Placental pericyte (primary cell): Measurements from ENCODE around the gene TUBB6. TPM values are rescaled to one million over a fixed set of nuclear protein-coding genes. Genes with fewer than 3 reads are reported as not detected.

Experiments used
- small RNA-seq: library from RNA; depleted of rRNA; stranded (forward); fragments of <200 nt; gene quantifications from one replicate; pipeline ENCODE3, GENCODE V24; 2012; ENCODE audit warnings: low replicate concordance
- total RNA-seq: library from RNA; depleted of rRNA; stranded (reverse); fragments of >200 nt; gene quantifications from 2 replicates; pipeline ENCODE4 v1.2.3, GENCODE V29; 2012

Gene TUBB6
- total RNA-seq: 277 and 1,044 TPM in 2 replicates

DNA sequence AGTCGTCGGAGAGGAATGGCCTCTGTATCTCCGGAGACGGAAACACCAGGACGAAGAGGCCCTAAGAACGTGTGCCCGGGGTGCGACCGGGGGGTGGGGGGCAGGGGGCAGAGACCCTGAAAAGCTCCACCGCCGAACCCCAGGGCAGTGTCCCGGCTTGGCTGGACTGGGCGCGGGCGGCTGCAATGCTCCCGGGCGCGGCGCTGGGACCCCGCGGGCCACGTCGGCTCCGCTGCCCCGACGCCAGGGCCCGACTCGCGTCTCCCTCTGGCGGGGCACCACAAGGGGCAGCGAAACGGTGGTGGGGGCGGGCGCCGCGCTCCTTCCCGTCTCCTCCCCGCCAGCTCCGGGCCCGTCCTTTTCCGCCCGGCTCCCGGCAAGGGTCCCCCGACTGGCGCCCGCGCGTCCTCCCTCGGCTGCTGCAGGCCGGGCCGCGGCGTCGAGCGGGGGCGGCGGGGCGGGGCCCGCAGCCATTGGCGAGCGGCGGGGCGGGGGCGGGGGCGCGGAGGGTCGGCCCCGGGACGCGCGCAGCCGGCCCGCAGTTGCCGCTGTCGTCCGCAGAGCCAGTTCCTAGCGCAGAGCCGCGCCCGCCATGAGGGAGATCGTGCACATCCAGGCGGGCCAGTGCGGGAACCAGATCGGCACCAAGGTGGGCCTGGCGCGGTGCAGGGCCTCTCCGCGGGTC lies at the start of gene TUBB6:
TUBB6 (plus strand) TSS at position 541 of the 685 bp plus-strand sequence; CDS start at position 593, 52 bp downstream.

Small RNA genes within 50 kb of the gene (small RNA-seq; reads per million reads assigned to genes)
- gene RNU6-170P: not detected

Other genes with a start within 250 kb of the TUBB6 start
- not detected in 2 replicates for gene ANKRD62, start 214.4 kb upstream of the TUBB6 start, total RNA-seq
- 0.14 TPM in 1 of 2 replicates, not detected in the other for gene CIDEA, start 53.9 kb upstream of the TUBB6 start, total RNA-seq
- gene AFG3L2, start 69.0 kb downstream of the TUBB6 start, total RNA-seq: 48.7 and 60.2 TPM in 2 replicates
- gene PRELID3A, start 99.7 kb downstream of the TUBB6 start, total RNA-seq: 3.9 and 6.0 TPM in 2 replicates